GM18505 (cell line): ENCODE measurements around the gene GNAZ.

Experiments used
- ATAC-seq: cut with Tn5 transposase; IDR thresholded peaks from one replicate; pipeline ENCODE4 v1.9.1; 2021; ENCODE audit not compliant: unreplicated experiment
- POLR2A ChIP-seq: IDR thresholded peaks from 4 replicates; pipeline ENCODE4 v1.6.1; 2011; ENCODE audit warnings: borderline replicate concordance; ENCODE audit not compliant: insufficient read depth, insufficient read length; ENCODE audit errors: extremely low read depth

Gene GNAZ

DNA sequence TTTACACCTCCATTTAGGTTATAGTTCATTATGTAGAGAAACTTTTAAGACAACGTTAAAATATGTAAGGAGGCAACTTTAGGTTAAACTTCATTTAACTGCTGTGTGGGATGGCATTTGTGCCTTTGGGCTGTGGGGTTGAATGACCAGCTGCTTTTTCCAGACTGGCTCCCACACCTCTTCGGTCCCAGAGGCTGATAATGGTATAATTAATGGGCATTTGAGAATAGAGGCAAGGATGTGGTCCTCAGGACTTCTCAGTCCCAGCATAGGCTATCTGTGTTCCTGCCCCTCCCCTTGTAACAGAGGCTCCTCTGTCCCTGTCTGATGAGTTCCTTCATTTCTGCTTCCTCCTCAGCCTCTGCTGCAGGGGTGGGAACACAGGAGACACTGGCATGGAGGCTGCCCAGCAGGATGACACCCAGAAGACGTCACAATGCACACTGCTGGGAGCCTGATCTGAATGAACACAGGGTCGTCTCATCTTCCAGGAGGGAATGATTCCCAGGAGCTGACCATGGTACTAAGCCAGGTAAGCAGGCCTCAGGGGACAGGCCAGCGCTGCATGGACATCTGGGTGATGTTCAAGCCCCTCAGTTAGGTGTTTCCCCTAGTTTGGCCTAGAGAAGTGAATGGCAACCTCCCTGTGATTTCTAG is 17.1 kb upstream of the GNAZ start:
- no peak for ATAC-seq
- TF ChIP-seq POLR2A = no peak

DNA sequence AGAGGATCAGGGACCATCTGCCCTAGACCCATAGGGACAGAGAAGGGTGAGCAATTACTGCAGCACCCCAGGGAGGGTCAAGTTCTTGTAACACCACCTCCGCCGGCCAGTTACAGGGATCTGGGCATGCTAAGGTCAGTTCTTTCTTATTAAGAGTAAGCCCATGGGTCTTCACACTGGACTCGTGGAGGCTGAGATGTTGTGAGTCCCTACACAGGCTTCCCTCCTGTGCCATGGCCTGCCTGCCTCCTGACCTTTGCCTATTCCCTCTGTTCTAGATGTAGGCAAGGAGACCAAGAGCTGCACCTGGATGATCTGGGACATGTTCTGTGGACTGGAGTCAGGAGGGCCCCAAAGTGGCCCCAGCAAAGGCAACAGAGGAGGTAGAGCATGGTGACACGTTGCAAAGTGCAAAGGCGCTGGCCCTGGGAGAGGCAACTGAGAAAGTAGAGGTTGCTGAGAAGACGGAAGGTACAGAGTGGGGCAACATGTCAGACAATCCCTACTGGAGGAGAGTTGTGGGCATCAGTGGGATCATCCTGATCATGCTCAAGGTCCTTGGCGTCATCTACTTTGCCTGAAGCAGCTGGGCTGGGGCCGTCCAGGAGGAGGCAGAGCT is 16.3 kb upstream of the GNAZ start:
- no peak for ATAC-seq

DNA sequence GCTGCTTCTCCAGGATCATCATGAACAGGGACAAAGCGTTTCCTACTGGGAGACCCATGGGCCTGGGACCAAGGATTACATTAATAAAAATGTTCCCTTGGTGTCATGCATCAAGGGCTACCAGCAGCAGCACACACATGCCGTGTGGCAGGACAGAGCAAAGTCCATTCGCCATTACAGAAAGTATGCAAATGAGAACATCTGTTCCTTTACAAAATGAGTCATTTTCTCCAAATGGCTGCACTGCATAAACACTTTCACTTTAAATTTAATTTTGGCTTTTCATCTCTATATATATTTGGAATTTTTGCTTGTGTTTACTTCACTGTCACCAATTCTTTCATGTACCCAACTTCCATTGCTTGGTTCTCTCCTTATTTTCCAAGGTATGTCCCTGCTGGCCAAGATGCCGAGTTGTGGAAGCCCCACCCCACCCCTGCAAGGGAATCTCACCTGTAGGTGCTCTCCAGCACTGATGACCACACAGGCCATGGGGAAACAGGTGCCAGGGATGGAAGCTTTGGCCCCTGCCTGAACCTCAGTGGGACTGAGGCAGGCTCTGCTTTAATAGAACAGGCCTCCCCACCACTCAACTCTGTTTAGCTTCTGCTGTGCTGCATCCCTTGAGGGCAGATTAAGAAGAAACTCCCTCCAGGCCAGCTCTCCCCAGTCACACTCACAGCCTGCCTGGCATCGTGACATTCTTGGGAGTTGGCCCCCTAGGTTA is 15.6 kb upstream of the GNAZ start:
- peak; percentile 62 for ATAC-seq
- no peak for TF ChIP-seq POLR2A

More for the DNA sequence above, 16.3 kb upstream of the GNAZ start:
- no peak for TF ChIP-seq POLR2A

DNA sequence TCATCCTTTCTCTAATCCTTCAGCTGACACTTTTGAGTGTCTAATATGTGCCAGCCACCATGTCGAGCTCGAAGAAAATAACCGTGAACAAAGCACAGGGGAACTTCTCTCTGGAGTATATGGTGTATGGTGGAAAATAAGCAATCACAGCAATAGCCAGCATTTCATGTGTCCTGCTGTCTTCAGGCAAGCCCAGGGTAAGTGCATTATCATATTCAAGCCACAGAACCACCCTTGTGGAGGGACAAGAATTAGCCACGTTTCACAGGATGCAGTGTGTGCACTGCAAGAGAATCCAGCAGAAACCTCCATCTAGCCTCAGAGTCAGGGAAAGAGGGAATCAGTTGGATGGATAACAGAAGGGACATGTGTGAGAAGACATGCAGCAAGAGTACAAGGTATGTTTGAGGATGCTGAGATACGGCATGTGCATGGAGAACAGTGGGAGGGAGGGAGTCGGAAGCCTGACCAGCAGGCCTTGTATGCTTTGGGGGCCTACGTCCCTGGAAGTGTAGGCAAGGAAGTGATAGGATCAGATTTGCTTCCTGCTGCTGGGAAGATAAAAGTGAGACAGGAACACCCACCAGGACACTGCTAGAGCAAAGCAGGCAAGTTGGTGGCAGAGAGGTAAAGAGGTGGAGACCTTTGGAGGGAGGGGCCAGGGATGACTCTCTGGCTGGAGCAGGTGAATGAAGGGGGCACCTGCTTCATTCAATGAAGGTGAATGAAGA is 14.7 kb upstream of the GNAZ start:
- no peak for TF ChIP-seq POLR2A

DNA sequence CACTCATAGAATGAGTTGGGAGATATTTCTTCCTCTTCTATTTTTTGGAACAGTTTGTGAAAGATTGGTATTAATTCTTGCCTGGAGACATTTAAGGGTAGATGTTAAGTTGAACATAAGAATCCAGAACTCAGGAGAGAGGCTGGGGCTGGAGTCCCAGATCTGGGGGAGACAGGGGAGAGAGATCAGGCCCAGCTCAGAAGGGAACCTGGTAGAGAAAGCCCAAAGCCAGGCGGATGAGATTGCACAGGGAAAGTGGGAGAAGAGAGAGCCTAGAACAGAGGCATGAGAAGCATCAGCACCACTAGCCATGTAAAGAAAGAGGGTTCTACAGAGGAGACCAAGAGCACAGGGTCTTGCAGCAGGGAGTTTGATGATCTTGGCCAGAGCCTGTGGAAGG is 13.0 kb upstream of the GNAZ start:
- no peak for TF ChIP-seq POLR2A

More for the DNA sequence above, 14.7 kb upstream of the GNAZ start:
- ATAC-seq = no peak

DNA sequence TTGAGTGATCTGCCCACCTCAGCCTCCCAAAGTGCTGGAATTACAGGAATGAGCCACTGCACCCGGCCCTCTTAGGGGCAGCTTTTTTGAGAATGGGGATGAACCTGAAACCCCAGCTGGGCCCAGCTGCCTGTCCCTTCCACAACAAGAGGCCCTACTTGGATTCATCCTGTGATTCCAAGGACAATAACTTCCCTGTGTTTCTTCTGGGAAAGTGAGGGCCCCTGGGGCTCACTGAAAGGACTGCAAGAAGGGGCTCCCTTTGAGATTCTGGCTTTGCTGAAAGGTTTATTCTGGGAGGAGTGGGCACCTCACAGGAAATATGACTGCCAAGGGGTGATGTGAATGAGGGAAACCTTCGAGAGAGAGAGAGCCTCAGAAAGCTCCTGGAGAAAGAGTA is 12.3 kb upstream of the GNAZ start:
- TF ChIP-seq POLR2A = no peak
- no peak for ATAC-seq

More for the DNA sequence above, 13.0 kb upstream of the GNAZ start:
- no peak for ATAC-seq

DNA sequence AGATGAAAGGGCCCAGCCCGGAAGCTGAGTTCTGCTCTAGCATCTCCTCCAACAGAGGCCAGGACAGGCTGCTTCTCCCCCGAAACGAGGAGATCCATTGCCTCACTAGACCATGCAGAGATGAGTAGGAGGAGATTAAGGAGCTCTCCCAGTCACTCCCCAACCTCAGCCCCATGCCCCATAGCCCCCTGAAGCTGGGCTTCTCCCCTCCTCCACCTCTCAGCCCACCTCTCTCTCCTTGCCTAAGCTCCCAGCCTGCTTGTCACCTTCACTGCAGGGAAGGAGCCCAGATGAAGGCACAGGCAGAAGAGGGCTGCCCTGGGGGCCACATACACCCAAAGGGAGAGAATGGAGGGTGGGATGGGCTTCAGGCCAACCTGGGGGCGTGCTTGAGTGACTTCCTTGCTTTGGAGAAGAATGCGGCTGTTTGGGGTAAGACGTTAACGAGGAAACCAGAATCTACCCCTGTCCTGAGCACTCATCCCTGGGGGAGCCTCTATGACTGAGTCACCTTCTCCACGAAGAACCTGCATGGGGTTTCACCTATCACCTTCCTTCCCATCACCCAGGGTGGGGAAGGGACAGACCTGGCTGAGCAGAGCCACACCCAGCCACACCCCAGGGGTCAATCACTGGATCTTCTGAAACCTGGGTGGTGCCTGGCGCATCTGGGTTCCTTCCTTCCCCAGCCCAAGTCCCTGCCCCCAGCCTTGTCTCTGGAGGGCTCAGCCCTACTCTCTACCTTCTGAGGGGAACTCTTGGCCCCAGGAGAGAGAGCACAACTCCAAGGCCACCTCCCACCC is 11.6 kb upstream of the GNAZ start:
- ATAC-seq = no peak
- TF ChIP-seq POLR2A = no peak

DNA sequence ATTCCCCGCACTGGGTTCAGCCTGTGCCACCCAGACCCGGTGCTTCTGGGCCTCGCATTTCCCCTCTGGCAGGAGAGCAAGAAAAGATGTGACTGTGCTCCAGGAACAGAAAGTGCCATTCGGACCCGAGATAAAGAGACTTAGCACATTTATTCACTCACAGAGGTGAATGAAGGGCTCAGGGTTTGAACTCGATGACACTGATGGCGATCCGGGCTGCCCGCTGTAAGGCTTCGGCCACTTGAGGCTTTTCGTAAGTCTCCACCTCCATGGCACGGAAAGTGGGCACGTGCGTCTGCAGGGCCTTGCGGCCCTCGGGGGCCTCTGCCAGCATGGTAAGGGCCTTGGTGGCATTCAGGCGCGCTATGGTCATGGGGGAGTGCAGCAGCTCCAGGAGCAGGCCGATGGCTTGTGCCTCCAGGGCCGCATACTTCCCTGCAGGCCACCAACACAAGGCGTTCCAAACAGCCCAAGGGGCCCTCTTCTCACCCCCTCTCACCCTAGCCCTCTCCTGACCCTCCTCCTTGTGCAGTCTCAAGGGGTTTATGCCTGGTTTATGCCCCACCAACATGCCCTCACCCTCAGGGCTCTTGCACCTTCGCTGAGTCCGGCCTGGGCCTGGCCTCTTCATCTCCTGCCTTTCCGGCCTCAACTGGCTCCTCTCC is 10.9 kb upstream of the GNAZ start:
- TF ChIP-seq POLR2A = no peak
- ATAC-seq = no peak

DNA sequence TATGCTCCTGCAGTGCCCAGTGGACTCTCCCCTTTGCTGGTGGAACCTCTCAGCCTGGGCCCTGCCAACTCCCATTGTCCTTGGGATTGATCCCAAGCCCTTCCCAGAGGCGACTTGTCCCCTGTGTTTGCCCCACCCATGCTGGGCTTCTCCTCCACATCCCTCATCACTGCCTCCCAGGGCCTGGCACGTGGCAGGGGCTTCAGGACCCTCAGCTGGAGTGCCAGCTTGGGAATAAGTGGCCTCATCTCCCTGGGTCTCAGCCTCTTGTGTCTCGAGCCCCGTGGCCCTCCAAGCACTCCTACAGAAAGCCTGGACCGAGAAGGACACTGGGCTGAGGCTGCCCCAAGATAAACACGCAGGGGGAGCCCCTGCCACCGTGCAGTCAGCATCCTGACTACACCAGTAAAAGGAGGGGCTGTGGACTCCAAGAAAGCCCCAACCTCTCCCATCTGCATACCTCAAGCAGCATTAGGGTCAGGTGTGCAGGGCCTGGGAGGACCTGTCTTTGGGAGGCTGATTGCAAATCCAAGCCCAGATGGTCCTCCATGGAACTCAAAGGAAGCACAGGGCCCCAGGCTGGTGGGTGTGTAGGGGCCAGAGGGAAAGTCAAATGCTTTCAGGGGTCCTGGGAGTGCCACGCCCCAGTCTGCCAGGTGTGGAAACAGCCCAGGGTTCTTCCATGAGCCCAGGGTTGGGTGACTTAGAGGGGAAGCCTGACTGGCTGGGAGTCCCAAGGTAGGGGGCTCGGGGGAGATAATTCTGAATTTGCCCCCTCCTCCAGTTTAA is 9.5 kb upstream of the GNAZ start:
- TF ChIP-seq POLR2A = no peak
- ATAC-seq = no peak

DNA sequence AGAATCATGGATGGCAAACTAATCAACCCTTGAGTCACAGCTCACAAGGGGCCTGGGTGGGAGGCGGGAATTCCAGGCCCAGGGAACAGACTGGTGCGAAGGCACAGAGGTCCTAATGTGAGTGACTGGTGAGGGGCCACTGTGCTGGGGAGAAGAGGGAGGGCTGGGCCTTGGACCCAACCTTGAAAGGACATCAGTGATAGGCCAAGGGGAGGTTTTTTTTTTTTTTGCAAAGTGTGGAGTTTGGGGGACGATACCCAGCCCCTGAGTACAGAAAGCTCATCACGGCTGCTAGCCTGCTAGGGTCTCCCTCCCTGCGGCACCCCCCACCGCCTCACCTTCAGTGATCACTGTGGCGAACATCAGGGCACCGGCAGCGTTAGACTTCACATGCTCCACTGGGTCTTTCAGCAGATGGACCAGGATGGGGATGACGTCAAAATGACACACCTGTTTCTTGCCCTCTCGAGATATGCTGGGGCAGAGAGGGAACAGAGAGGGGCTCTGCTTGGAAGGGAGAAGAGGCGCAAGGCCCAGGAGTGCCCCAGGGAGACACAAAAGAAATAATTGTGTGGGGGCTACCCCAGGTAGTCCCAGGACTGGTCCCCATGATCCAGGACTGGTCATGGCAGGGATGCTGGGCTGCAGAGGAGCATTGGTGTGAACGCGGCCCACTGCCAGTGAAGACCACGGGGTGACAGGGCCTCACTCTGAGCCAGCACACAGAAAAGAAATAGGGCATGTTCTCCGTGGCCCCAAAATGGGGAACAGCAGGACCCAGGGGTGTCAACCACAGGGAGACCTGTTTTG is 8.6 kb upstream of the GNAZ start:
- no peak for TF ChIP-seq POLR2A
- no peak for ATAC-seq
